Left renal cortex interstitium (tissue), 4 donors: ENCODE data around the gene TBX10. TPM values are rescaled to one million over a fixed set of nuclear protein-coding genes. Genes with fewer than 3 reads are reported as not detected.
A peak's percentile ranks its signal among the peaks of the same experiment; 100 is the strongest.
"Not testable (repeated sequence)": the region's sequence is repeated elsewhere in the genome, so short reads cannot be mapped to it uniquely, and the experiment has no call there.

Experiments used
- DNase-seq, 4 donors: peaks; one replicate each; pipeline ENCODE4 v3.0.0-alpha.2; 2013; ENCODE audit warnings: low read depth in 4 of 4, low spot score in 2 of 4, missing footprints in 1 of 4
- polyA plus RNA-seq, 4 donors: library from polyadenylated mRNA; unstranded; fragments of 120-200 nt; gene quantifications; one replicate each; pipeline ENCODE4 v1.2.1, GENCODE V29; 2013; ENCODE audit not compliant: insufficient read length in 4 of 4

The TBX10 gene
- polyA plus RNA-seq, 4 donors = 0.22 TPM; not detected in 2

DNA sequence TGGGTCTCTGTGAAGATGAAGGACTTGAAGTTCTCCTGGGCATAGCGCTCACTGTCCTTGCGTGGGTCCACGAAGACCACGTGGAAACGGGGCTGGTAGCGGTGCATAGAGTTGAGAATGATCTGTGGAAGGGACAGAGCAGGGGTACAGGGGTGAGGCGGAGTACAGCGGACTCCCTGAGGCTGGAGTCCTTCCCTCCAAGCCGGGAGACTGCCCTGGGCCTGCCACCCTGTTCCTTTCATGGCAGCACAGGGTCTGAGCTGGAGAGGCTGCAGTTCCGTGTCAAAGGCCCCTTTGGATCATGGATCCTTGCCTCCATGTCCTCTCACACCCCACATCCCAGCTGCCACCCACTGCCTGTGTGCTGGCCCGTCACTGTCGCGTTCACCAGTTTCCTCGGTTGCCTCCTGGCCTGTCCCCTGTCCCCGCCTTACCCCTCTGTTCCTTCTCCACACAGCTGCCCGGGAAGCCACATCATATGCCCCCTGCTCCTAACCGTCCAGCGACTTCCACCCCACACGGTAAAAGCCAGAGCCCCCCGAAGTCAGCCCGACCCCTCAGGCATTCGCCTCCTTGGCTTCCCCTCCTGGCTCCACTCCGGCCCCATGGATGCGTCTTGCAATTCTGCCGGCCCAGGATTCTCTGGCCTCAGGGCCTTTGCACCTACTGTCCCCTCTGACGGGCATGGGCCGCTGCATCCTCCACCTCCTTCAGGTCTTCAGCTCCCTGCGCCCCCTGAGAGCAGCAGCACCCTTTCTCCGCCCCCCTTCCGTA, 6.4 kb downstream of the TBX10 start:
- no peak for DNase-seq

DNA sequence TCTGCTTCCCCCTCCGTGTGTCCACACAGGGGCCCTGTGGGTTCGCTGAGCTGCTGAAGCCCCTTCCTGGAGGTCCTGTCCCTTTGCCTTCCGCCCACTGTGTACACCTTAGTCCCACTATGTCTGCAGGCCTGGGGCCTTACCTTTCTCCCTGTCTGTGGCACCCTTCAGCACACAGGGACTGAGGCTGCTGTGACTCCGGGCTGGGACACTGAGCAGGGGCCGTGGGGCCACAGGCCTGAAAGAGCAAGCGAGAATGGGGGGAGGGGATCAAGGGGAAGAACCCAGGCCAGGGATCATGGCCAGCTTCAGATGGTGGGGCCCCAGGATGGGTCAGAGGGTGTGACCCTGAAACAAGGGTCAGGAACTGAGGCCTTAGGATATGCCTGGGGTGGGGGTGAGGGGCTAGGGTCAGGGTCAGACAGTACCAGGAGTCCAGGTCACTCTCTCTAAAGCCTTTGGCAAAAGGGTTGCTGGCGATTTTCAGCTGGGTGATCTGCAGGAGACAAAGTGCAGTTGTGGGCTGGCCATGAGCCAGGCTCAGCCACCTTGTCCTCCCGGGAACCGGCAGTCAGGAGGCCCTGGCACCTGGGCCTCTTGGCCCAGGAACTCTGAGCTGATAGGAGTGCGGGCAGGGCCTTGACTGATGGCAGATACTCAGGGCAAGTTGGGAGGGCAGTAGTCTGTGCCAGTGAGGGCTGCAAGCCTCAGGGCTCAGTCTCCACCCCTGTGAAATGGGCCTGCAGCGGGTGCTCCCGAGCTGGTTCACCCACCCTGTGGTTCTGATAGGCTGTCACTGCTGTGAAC, 7.2 kb downstream of the TBX10 start:
- no peak for DNase-seq

DNA sequence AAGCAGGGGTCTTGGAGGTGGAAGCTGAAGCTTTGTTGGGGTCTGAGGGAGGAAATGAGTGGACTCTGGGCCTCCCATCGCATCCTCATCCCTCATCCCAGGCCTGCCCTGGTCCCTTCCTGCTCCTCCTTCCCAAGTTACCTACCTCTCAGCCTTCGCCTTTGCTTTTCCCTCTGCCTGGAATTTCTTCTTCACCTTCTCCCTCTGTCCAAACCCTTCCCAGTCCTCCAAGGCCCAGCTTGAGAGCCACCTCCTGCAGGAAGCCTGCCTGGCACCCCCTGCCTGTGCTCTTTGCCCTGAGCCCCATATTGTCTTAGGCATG, 7.7 kb downstream of the TBX10 start:
- no peak for DNase-seq

DNA sequence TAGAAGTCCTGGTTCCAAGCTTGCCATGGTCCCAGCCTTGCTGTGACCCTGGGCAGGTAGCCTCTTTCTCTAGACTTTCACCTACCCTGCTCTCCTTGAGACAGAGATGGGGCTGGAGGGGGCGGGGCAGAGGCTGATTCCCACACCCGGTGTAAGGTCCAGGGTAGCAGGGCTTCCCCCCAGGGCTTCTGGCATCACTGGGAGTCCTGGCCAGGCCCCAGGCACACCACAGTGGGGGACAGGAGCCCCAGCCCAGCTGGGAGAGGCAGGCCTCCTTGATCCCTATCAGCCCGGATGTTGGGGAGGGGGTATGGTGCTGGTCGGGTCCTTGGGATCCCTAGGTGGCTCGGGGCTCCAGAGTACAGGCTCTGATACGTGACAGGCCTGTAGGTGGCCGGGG, 8.2 kb downstream of the TBX10 start:
- no peak for DNase-seq

DNA sequence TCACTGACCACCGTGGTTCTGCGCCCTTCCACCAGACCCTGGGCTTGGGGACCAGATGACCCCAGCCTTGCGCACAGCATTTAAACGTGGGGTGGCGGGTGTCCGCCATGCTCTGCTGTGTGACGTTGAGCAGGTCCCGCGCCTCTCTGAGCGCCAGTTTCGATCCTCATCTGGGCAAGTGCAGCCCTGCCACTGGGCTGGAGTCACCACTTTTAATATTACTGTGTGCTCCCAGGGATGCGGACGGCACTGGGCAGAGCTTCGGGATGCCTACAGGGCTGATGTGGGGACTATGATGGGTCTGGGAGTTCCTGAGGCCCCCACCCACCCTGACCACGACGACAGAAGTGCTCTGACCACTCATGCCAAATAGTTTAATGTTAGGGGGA, 8.6 kb downstream of the TBX10 start:
- DNase-seq = no peak

DNA sequence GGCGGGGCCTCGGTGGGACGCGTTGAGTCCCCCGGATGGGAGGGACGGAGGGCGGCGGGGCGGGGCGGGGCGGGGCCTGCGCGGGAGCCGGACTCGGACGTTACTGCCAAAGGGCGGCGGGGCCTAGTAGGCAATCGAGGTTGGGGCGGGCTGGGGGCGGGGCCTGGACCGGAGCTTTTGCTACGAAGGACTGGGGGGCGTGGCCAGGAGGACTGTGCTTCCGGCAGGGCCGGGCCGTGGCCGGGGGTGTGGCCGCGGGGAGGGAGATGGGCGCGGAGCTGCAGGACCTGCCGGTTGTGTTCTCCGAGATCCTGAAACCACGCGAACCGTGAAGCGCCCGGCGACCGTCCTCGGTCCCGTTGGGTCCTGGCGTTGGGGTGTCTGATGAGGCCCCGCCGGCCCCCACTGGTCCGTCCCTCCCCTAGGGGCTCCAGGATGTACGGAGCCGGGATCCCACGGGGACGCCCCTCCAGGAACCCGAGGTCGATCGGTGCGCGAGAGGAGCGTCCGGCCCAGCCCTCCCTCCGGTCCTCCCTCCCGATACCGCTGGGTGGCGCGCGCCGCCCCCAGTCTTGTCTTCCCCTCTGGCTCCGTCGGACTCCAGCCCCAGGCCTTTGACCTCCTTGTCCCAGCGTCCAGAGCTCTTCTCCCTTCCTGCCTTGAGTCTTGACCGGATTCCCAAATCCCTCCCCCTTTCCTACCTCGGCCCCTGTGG, 9.2 kb downstream of the TBX10 start:
- DNase-seq = peak; percentile 75 to 93 (median 90)

DNA sequence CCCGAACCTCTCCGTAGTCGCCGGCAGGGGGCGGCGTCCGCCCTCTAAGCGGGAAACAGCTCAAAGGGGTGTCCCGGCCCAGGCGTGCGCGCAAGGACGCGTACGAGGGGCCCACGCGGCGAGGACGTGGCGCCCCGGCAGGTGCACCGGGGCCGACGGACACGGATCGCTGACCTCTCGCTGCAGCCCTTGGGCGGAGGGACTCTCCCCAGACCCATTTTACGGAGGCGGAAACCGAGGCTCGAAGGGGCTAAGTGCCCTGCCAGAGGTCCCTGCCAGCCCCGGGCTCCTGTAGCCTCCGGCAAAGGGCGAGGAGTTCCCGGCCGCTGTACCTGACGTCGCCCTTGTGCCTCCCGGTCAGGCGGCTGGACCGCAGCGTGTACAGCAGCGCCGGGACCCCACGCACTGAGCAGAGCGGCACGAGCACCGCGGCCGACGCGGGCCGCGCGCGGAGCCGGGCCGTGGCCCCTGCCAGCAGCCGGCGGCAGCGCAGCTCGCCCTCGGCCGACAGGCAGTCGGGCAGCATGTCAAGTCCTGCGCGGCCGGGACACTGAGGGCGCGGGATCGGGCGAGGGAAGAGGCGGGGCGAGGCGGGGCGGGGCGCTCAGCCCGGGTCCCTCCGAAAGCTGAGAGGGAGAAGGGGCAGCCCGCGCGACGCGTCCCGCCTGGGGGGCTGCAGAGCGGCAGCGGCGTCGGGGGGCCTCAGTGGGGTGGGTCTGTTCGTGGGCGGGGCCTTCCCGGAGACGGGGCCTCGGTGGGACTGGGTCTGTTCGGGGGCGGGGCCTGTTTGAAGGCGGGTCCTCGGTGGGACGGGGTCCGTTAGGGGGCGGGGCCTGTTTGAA, 10.0 kb downstream of the TBX10 start, which contains the start of gene NUDT8:
Gene NUDT8 (minus strand): TSS at position 552 of the 842 bp plus-strand sequence. CDS start 26 bp downstream, at position 526.
- peak in 2 of 4 donors; percentile 36 to 63 for DNase-seq

DNA sequence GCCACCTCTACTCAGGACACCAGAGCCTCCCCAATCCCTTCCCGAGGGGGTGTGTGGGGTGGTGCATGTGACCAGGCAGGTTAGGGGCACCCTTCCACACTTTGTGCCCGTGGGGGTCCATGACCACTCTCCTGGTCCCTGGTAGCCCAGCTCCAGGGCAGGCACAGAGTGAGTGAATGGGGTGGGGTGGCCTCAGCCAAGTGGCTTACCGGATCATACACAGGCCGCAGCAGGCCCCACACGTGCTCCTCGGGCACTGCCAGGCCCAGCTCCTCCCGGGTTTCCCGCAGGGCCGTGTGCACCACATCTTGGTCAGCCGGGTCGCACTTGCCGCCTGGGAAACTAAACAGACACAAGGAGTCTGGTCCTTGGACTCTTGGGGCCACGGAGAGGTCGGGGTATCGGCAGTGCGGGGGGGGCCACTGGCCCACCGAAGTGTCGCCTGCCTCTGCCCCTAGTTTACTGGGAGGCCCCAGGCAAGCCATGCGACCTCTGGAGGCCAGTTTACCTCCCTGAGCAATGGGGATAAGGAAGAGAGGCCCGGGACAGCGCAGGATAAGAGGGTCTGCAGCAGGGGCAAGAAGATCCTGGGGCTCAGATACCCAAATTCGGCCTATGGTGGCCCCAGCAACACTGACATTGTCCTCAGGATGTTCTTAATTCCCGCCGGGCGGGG, 10.7 kb downstream of the TBX10 start:
- no peak for DNase-seq

DNA sequence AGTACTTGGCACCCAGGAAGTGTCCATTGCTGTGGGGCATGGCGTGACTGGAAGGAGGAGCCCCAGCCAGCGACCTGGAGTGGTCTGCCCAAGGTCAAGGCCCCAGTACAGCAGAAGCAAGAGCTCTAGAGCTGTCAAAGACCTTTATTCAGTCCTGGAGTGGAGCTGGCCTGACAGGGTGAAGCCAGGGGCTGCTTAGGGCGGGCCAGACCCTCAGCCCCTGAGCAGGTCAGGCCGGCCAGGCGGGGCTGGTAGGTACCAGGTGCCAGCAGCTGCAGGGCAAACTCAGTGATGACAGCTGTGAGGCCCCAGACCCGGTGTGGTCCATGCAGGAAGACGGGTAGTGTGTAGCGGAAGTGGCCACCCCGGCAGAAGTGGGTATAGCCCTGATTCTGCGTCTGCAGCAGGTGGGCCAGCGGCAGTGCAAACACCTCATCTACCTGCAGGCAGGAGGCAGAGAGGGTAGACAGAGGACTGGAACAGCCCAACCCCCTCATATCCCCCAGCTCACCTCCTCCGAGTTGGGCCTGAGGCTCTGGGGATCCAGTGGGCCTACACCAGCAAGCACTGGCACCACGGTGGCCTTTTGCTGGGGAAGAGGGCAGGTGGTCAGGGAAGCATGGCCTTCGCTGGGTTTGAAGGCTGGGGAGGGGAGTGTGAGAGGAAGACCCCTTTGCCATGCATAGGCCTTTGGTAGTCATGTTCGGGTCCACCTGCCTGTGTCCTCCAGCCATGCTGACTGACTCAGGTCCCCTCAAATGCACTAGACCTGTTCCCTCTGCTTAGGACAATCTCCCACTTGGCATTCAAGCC, 11.5 kb downstream of the TBX10 start:
- no peak for DNase-seq

DNA sequence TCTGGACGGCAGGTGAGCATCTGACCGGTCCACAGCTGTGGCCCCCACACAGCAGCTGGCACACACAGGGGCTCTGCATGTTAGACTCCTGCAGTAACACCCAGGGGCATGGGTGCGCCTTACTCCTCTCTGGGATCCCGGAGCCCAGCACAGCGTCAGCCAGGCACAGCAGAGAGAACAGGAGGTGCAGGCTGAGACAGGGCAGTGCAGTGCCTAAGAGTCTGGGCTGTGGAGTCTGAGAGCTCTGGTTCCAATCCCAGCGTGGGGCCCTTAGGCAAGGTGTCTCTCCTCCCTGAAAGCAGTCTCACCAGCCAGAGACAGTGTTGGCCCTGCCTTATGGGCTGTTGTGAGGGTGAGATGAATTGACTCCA, 12.1 kb downstream of the TBX10 start:
- DNase-seq = no peak

DNA sequence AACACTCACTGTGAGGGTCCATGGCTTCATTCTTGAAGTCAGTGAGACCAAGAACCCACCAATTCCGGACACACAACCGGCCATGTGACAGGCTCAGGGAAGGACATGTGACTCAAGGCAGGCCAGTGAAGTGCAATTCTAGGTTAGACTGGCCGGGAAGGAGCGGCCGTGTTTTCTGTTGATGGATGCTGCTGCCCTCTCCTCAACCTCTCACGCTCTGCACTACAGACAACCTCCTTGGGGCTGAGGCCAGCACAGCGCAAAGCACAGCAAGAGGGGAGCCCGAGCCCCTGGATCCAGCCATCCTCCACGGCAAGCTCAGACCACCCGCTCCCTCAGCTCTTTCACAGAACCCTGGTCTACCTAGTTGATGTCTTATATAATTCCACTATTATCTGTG, 12.6 kb downstream of the TBX10 start:
- DNase-seq = no peak

DNA sequence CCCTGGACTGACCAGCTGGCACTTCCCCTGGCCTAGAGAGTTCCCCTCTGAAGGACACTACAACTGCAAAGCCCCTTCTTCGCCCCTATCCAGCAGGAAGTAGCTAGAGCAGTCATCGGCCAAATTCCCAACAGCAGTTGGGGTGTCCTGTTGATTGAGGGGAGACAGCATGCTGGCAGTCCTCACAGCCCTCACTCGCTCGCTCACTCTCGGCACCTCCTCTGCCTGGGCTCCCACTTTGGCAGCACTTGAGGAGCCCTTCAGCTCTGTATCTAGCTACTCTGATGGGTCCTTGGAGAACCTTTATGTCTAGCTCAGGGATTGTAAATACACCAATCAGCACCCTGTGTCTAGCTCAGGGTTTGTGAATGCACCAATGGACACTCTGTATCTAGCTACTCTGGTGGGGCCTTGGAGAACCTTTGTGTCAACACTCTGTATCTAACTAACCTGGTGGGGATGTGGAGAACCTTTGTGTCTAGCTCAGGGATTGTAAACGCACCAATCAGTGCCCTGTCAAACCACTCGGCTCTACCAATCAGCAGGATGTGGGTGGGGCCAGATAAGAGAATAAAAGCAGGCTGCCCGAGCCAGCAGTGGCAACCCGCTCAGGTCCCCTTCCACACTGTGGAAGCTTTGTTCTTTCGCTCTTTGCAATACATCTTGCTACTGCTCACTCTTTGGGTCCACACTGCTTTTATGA, 13.3 kb downstream of the TBX10 start:
- not testable (repeated sequence) for DNase-seq

DNA sequence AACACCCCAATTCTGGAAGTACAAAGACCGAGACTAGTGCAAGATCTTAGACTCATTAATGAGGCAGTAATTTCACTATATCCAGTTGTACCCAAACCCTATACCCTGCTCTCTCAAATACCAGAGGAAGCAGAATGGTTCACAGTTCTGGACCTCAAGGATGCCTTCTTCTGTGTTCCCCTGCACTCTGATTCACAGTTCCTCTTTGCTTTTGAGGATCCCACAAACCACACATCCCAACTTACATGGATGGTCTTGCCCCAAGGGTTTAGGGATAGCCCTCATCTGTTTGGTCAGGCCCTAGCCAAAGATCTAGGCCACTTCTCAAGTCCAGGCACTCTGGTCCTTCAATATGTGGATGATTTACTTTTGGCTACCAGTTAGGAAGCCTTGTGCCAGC, 15.8 kb downstream of the TBX10 start:
- DNase-seq = not testable (repeated sequence)

DNA sequence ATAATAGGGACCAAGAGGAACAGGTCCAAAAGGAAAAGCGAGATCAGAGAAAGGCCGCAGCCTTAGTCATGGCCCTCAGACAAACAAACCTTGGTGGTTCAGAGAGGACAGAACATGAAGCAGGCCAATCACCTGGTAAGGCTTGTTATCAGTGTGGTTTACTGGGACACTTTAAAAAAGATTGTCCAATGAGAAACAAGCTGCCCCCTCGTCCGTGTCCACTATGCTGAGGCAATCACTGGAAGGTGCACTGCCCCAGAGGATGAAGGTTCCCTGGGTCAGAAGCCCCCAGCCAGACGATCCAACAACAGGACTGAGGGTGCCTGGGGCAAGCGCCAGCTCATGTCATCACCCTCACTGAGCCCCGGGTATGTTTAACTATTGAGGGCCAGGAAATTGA, 16.7 kb downstream of the TBX10 start:
- DNase-seq = not testable (repeated sequence)

DNA sequence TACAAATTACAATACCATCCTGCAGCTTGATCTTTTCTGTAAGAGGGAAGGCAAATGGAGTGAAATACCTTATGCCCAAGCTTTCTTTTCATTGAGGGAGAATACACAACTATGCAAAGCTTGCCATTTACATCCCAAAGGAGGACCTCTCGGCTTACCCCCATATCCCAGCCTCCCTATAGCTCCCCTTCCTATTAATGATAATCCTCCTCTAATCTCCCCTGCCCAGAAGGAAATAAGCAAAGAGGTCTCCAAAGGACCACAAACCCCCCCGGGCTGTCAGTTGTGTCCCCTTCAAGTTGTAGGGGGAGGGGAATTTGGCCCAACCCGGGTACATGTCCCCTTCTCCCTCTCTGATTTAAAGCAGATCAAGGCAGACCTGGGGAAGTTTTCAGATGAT, 17.6 kb downstream of the TBX10 start:
- not testable (repeated sequence) for DNase-seq

DNA sequence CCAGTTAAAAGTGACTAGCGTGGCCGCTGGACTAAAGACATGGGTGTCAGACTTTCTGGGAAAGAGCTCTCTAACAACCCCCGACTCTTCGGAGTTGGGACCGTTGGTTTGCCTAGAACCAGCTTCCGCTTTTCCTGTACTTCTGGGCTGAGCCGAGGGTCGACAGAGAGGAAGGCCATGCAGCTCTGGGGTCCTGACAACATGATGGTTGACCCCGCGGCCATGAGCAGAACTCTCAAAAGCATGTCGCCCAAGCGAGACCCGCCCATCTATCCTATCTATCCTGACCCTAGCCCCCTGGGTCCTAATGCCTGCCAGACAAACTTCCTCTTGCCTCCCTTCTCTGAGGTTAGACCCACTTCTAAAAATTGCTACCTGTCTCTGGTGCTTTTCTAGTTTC, 18.9 kb downstream of the TBX10 start:
- not testable (repeated sequence) for DNase-seq

DNA sequence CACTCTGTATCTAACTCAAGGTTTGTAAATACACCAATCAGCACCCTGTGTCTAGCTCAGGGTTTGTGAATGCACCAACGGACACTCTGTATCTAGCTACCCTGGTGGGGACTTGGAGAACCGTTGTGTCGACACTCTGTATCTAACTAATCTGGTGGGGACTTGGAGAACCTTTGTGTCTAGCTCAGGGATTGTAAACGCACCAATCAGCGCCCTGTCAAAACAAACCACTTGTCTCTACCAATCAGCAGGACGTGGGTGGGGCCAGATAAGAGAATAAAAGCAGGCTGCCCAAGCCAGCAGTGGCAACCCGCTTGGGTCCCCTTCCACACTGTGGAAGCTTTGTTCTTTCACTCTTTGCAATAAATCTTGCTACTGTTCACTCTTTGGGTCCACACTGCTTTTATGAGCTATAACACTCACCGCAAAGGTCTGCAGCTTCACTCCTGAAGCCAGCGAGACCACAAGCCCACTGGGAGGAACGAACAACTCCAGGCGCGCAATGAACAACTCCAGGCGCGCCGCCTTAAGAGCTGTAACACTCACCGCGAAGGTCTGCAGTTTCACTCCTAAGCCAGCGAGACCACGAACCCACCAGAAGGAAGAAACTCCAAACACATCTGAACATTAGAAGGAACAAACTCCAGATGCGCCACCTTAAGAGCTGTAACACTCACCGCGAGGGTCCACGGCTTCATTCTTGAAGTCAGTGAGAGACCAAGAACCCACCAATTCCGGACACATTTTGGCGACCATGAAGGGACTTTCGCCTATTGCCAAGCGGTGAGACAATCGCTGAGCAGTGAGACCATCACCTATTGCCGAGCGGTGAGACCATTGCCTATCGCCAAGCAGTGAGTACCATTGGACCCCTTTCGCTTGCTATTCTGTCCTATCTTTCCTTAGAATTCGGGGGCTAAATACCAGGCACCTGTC, 19.6 kb downstream of the TBX10 start:
- DNase-seq = not testable (repeated sequence)
